Esophagus muscularis mucosa (tissue), 3 donors: ENCODE data around the gene HOXA7.

Experiments
- CTCF ChIP-seq, 3 experiments: fragments of 200-600 bp in 2 of 3; fragments of 450-650 bp in 1 of 3; sonication (generic) in 2 of 3; IDR thresholded peaks; one replicate each; pipeline ENCODE4 v1.5.1; 2017 to 2019; ENCODE audit warnings: antibody characterized with exemption in 3 of 3, mild to moderate bottlenecking in 2 of 3, moderate library complexity in 1 of 3
- POLR2A ChIP-seq: fragments of 450-650 bp; IDR thresholded peaks from one replicate; pipeline ENCODE4 v1.6.1; 2017; ENCODE audit warnings: antibody characterized with exemption, moderate library complexity, mild to moderate bottlenecking, low read depth
- POLR2AphosphoS5 ChIP-seq, 2 donors: sonication (generic); formaldehyde crosslinking; IDR thresholded peaks; one replicate each; pipeline ENCODE4 v1.6.1; 2017; ENCODE audit warnings: antibody characterized with exemption in 2 of 2

GRCh38 chr7:27186668-27187474 lies 30.4 kb upstream of the HOXA7 start:
- TF ChIP-seq CTCF (IDR thresholded peaks at IDR 0.05) (no peak), POLR2A (no peak), POLR2AphosphoS5 (IDR thresholded peaks at IDR 0.05) (no peak)
